ENCODE data around the gene ARID1B.

DNA sequence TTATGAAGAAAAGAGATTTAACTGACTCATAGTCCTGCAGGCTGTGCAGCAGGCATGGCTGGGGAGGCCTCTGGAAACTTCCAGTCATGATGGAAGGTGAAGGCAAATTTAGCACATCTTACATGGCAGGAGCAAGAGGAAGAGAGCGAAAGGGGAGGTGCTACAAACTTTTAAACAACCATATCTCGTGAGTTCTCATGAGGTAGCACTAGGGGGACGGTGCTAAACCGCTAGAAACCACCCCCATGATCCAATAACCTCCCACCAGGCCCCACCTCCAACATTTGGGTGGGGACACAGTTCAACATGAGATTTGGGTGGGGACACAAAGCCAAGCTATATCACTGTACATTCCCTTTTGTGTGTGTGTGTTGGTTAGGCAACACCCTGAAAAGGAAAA, 336.2 kb downstream of the ARID1B start:
- no peak for TF ChIP-seq TBL1XR1 (IDR thresholded peaks at IDR 0.05; ENCODE audit: low read length in 2 of 2)
- TF ChIP-seq, protein P1, sequence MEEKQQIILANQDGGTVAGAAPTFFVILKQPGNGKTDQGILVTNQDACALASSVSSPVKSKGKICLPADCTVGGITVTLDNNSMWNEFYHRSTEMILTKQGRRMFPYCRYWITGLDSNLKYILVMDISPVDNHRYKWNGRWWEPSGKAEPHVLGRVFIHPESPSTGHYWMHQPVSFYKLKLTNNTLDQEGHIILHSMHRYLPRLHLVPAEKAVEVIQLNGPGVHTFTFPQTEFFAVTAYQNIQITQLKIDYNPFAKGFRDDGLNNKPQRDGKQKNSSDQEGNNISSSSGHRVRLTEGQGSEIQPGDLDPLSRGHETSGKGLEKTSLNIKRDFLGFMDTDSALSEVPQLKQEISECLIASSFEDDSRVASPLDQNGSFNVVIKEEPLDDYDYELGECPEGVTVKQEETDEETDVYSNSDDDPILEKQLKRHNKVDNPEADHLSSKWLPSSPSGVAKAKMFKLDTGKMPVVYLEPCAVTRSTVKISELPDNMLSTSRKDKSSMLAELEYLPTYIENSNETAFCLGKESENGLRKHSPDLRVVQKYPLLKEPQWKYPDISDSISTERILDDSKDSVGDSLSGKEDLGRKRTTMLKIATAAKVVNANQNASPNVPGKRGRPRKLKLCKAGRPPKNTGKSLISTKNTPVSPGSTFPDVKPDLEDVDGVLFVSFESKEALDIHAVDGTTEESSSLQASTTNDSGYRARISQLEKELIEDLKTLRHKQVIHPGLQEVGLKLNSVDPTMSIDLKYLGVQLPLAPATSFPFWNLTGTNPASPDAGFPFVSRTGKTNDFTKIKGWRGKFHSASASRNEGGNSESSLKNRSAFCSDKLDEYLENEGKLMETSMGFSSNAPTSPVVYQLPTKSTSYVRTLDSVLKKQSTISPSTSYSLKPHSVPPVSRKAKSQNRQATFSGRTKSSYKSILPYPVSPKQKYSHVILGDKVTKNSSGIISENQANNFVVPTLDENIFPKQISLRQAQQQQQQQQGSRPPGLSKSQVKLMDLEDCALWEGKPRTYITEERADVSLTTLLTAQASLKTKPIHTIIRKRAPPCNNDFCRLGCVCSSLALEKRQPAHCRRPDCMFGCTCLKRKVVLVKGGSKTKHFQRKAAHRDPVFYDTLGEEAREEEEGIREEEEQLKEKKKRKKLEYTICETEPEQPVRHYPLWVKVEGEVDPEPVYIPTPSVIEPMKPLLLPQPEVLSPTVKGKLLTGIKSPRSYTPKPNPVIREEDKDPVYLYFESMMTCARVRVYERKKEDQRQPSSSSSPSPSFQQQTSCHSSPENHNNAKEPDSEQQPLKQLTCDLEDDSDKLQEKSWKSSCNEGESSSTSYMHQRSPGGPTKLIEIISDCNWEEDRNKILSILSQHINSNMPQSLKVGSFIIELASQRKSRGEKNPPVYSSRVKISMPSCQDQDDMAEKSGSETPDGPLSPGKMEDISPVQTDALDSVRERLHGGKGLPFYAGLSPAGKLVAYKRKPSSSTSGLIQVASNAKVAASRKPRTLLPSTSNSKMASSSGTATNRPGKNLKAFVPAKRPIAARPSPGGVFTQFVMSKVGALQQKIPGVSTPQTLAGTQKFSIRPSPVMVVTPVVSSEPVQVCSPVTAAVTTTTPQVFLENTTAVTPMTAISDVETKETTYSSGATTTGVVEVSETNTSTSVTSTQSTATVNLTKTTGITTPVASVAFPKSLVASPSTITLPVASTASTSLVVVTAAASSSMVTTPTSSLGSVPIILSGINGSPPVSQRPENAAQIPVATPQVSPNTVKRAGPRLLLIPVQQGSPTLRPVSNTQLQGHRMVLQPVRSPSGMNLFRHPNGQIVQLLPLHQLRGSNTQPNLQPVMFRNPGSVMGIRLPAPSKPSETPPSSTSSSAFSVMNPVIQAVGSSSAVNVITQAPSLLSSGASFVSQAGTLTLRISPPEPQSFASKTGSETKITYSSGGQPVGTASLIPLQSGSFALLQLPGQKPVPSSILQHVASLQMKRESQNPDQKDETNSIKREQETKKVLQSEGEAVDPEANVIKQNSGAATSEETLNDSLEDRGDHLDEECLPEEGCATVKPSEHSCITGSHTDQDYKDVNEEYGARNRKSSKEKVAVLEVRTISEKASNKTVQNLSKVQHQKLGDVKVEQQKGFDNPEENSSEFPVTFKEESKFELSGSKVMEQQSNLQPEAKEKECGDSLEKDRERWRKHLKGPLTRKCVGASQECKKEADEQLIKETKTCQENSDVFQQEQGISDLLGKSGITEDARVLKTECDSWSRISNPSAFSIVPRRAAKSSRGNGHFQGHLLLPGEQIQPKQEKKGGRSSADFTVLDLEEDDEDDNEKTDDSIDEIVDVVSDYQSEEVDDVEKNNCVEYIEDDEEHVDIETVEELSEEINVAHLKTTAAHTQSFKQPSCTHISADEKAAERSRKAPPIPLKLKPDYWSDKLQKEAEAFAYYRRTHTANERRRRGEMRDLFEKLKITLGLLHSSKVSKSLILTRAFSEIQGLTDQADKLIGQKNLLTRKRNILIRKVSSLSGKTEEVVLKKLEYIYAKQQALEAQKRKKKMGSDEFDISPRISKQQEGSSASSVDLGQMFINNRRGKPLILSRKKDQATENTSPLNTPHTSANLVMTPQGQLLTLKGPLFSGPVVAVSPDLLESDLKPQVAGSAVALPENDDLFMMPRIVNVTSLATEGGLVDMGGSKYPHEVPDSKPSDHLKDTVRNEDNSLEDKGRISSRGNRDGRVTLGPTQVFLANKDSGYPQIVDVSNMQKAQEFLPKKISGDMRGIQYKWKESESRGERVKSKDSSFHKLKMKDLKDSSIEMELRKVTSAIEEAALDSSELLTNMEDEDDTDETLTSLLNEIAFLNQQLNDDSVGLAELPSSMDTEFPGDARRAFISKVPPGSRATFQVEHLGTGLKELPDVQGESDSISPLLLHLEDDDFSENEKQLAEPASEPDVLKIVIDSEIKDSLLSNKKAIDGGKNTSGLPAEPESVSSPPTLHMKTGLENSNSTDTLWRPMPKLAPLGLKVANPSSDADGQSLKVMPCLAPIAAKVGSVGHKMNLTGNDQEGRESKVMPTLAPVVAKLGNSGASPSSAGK (IDR thresholded peaks at IDR 0.05): no peak
- no peak for TF ChIP-seq RAD21 (CRISPR knock-in tag; conservative IDR thresholded peaks at IDR 0.05 in 1 of 2, IDR thresholded peaks at IDR 0.05 in 1 of 2)
- no peak for TF ChIP-seq EZH2 (IDR thresholded peaks at IDR 0.05; ENCODE audit: borderline replicate concordance, low read depth, low read length)
